Stomach smooth muscle (tissue), 2 donors: ENCODE measurements around the gene IGF1R.

Source experiments
- H3K27ac ChIP-seq: one replicate; pipeline ENCODE4 v1.7.0; 2013; ENCODE audit warnings: mild to moderate bottlenecking, low read length, inconsistent platforms
- H3K27me3 ChIP-seq, 2 donors: one replicate each; pipeline ENCODE4 v1.7.0; 2013; ENCODE audit warnings: low read length in 2 of 2; ENCODE audit not compliant: insufficient read depth in 2 of 2, control insufficient read depth in 1 of 2
- H3K36me3 ChIP-seq, 2 donors: one replicate each; pipeline ENCODE4 v1.7.0; 2013; ENCODE audit warnings: low read length in 2 of 2; ENCODE audit not compliant: control insufficient read depth in 2 of 2, insufficient read depth in 2 of 2
- H3K4me1 ChIP-seq: one replicate; pipeline ENCODE4 v1.7.0; 2013; ENCODE audit warnings: low read length; ENCODE audit not compliant: control insufficient read depth, insufficient read depth
- H3K4me3 ChIP-seq, 2 donors: one replicate each; pipeline ENCODE4 v1.7.0; 2013; ENCODE audit warnings: low read length in 2 of 2
- H3K9ac ChIP-seq, 2 donors: one replicate each; pipeline ENCODE4 v1.7.0; 2013; ENCODE audit warnings: low read length in 2 of 2, mild to moderate bottlenecking in 1 of 2
- H3K9me3 ChIP-seq, 2 donors: one replicate each; pipeline ENCODE4 v1.7.0; 2013; ENCODE audit warnings: low read length in 2 of 2; ENCODE audit not compliant: control insufficient read depth in 2 of 2
- donor health status: healthy.
- donor health status: Pancreatic carcinoma.

IGF1R gene

DNA sequence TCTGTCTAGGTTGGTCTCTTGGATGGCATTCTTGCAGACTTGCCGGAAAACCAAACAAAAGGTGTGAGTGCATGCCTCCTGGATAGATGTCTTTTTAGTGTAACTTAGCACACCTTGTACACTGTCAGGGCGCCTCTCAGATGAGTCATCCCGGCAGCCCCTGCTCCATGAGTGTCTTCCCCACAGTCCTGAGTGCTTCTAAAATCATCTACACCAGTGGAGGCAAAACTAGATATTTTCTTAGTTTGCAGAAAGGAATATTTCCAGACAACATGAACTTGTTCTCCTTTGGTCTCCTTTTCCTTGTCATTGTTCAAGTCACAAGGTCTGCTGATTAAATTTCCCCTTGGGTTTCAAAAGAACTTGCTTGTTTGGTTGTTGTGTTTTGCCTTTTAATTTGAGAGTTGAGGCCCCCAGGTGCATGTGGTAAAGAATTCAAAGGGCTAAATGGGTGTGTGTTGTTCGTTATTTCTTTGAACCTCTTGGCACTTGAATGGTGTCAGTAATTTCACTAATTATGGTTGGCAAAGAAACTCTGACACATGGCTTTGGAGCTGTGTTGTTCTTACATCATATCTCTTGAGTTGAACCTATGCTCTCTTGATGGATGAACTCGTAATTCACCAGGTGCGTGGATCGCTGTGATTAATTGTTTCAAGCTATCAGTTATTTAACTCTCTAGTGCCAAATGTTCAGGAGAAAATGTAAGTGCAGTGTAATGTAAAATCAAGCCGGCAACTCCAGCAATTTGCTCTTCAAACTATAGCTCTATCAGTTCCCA lies 98.2 kb downstream of the IGF1R start:
- Histone ChIP-seq H3K36me3 (no peaks in the 10 kb centered on the region), H3K27me3 (no peaks in the 10 kb centered on the region), H3K4me3 (no peak overlapping the region), H3K9ac (no peak overlapping the region), H3K9me3 (no peaks in the 10 kb centered on the region), H3K4me1 (peaks cover 5% of the 10 kb centered on the region), H3K27ac (no peak overlapping the region)

DNA sequence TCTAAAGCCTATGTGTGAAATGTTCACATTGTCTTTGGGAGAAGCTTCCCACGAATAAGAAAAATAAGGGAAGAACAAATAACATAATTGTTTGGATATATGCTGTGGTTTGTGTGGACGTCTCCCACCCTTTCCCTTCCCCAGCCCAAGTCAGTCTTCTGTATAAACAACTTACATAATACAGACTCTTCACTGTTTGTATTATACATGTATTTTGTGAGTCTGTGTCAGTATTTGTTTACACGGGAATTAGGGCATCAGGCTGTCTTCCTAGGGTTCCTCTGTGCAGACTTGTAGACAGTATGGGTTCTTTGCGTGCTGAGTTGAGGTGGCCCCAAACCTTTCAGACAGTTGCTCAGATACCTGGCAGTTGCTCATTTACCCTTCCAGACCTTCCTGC lies 103.4 kb downstream of the IGF1R start:
- Histone ChIP-seq H3K36me3 (no peaks in the 10 kb centered on the region), H3K27ac (no peak overlapping the region), H3K9me3 (no peaks in the 10 kb centered on the region), H3K4me3 (no peak overlapping the region), H3K27me3 (no peaks in the 10 kb centered on the region), H3K4me1 (peaks cover 15% of the 10 kb centered on the region), H3K9ac (no peak overlapping the region)

DNA sequence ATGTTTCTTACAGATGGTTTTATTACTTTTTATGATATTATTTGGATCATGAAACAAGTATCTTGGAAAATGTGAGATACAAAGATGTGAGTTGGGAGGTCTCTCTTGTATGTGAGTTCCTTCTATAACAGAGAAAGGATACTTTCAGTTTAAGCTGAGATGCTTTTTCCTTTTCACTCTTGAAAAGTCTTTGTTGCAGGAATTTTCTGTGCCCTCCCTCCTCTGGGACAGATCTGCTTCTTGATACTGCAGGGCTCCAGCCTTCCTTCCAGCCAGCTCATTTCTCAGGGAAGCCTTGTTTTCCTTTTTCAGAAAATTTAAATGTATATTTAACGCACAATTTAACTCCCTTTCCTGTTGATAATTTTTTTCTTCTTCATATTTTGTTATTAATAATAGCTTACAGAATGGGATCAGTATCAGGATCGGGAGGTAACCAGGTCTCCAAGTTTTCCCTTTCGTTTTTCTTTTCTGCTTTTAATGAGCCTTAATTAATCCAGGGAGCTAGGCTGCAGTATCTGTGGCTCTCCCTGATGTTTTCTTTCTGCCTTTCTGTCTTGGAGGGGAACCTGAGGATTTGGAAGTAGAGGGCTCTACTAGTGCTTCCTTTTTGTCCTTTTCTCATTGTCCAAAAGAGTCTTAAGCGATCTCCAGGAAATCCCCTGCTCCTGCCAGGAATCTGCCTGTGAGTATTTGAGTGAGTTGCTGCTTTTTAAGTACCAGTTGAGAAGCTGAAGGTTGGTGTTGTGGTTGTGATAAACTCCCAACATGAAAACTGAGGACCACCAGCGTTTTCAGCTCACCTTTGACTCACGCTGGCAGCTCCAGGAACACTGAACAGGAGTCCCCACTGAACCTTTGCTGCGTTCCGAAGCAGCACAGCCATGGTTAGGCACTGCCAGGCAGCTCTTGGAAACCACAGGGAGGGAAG lies 105.7 kb downstream of the IGF1R start:
- H3K36me3 ChIP-seq: no peaks in the 10 kb centered on the region
- H3K4me1 ChIP-seq: peaks cover 17% of the 10 kb centered on the region
- H3K9me3 ChIP-seq: no peaks in the 10 kb centered on the region
- peak overlapping the region; percentile 51 to 70 for H3K4me3 ChIP-seq
- peak overlapping the region; percentile 11 for H3K27ac ChIP-seq
- H3K27me3 ChIP-seq: no peaks in the 10 kb centered on the region
- peak overlapping the region; percentile 42 to 43 for H3K9ac ChIP-seq

DNA sequence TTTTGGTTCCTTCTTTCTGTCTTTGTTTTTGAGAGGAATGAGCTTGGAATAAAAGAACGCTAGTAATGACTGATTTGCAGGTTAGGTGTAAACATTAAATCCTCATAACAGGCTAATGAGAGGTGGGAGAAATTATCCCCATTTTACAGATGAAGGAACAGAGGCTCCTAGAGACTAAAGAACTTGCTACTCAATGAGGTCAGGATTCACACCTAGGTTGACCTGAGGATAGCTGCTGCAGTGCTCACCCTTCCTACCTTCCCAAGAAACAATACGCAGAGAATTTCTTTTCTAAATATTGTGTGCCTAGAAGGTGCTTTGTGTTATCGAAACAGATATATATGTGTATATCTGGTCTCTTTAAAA lies 106.3 kb downstream of the IGF1R start:
- Histone ChIP-seq H3K4me1 (peaks cover 17% of the 10 kb centered on the region), H3K27me3 (no peaks in the 10 kb centered on the region), H3K4me3 (peak overlapping the region; percentile 51 to 70), H3K9me3 (no peaks in the 10 kb centered on the region), H3K36me3 (no peaks in the 10 kb centered on the region), H3K9ac (peak overlapping the region in 1 of 2 donors; percentile 42), H3K27ac (peak overlapping the region; percentile 11)

DNA sequence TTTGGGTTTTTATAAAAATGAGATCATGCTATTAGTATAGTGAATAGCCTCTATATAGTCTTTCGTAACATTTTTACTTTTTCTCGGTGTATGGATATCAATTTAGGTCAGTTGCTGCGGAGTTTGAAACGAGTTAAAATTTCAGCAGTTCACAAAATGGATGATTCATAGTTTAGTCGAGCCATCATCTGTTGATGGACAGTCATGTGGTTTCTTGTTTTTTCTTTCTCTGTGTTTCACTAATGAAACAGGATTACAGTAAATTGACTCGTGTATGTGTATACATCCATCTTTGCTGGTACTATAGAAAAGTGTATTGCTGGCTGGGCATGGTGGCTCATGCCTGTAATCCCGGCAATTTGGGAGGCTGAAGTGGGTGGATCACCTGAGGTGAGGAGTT lies 106.8 kb downstream of the IGF1R start:
- H3K27me3 ChIP-seq: no peaks in the 10 kb centered on the region
- no peak overlapping the region for H3K4me3 ChIP-seq
- H3K36me3 ChIP-seq: no peaks in the 10 kb centered on the region
- H3K4me1 ChIP-seq: peaks cover 17% of the 10 kb centered on the region
- no peaks in the 10 kb centered on the region for H3K9me3 ChIP-seq
- no peak overlapping the region for H3K27ac ChIP-seq
- H3K9ac ChIP-seq: no peak overlapping the region

DNA sequence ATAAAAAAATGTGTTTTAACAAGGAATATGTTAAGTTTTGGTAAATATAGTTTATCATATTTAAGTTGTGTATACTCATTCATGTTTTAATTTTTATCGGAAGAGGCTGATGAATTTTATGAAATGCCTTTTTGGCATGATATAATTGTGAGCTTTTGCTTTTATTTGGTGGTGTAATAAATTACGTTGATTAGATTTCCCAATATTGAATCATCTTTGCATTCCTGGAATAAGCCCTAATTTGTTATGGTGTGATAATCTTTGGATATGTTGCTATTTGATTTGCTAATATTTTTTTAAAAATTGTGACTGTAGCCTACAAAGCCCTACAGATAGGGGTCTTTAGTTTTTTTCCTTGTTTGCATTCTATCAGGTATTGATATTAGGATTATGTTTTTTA lies 107.4 kb downstream of the IGF1R start:
- no peak overlapping the region for H3K4me3 ChIP-seq
- H3K27ac ChIP-seq: no peak overlapping the region
- H3K9ac ChIP-seq: no peak overlapping the region
- peaks cover 20% of the 10 kb centered on the region for H3K4me1 ChIP-seq
- H3K36me3 ChIP-seq: no peaks in the 10 kb centered on the region
- no peaks in the 10 kb centered on the region for H3K27me3 ChIP-seq
- H3K9me3 ChIP-seq: no peaks in the 10 kb centered on the region

DNA sequence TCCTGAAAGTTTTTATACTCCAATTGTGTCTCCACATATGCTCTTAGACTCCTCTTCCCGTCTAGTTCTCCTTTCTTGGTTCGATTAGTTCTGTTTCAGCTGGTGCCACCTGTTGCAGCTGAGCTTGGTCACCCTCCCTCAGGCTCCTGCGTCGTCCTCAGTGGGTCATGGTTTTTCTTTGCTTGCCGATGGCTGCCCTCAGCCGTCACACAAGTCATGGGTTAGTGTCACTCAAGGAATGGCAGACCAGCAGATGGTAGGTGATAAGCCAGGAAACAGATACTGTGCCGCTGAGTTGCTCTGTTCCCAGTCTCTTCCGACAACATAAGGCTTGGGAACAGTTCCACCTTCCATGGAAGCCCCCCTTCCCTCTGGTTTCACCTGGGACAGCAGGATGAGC lies 109.9 kb downstream of the IGF1R start:
- Histone ChIP-seq H3K27ac (no peak overlapping the region), H3K4me1 (peaks cover 27% of the 10 kb centered on the region), H3K9me3 (no peaks in the 10 kb centered on the region), H3K9ac (no peak overlapping the region), H3K4me3 (no peak overlapping the region), H3K36me3 (no peaks in the 10 kb centered on the region), H3K27me3 (no peaks in the 10 kb centered on the region)

DNA sequence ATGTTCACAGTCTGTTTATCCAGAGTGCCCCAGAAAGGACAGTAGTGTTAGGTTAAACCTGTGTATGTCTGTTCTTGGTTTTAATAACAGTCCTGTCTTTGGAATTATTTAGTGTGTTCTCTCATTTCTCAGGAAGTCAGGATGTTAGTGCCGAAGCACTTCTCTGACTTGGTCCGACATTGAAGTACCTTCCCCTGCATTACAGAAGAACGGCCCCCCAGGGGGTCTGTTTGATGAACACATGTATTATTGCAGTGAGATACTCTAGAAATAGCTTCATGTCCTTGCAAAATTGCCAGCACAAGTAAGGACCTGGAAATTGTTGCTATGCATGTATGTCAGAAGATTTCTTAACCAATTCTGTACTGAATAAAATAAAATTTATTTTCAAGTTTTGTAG lies 110.9 kb downstream of the IGF1R start:
- H3K9me3 ChIP-seq: no peaks in the 10 kb centered on the region
- H3K27ac ChIP-seq: no peak overlapping the region
- no peaks in the 10 kb centered on the region for H3K27me3 ChIP-seq
- no peak overlapping the region for H3K9ac ChIP-seq
- H3K4me3 ChIP-seq: no peak overlapping the region
- H3K36me3 ChIP-seq: no peaks in the 10 kb centered on the region
- H3K4me1 ChIP-seq: peaks cover 26% of the 10 kb centered on the region

DNA sequence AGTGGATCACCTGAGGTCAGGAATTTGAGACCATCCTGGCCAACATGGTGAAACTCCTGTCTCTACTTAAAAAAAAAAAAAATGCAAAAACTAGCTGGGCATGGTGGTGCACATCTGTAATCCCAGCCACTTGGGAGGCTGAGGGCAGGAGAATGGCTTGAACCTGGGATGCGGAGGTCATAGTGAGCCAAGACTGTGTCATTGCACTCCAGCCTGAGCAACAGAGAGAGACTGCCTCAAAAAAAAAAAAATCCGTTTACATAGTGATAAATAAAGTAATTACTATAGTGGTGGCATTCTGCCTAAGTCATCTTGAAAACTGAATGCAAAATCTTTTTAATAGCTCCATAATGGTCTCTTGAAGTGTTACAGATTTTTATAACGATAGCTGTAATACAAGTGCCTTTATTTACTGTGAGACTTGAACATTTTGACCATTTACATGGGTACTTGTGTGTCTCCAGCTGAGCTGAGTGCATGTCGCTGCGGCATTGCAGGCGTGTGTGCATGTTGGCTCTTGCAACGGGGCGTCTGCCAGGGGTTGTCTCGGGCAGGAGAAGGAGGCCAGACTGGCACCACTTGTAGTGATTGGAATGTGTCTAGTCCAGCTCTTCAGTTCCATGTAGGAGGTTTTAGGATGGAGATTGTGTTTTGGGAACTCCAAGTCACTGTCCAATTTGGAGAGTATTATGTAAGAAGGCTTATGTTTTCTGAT lies 111.9 kb downstream of the IGF1R start:
- peaks cover 22% of the 10 kb centered on the region for H3K4me1 ChIP-seq

DNA sequence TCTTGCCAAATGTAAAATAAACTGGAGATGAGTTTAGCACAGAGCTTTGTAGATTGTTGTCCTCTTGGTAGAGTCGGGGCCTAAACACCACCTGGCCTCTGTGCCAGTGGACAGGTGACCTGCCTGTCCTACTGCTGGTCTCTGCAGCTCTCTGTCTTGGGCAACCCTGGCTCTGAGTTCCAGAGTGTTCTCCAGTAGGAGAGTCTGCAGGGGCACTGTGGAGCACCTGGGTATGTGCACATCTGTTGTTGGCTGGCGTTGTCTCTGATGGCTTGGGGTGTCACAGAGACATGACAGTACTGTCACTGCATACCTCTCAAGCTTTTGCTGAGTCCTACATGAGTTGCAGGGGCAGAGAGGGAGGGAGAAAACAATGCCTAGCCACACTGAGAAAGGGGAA lies 112.6 kb downstream of the IGF1R start:
- Histone ChIP-seq H3K27me3 (no peaks in the 10 kb centered on the region), H3K9me3 (no peaks in the 10 kb centered on the region), H3K36me3 (no peaks in the 10 kb centered on the region), H3K4me1 (peaks cover 22% of the 10 kb centered on the region), H3K9ac (no peak overlapping the region), H3K27ac (no peak overlapping the region), H3K4me3 (no peak overlapping the region)

More for the DNA sequence above, 111.9 kb downstream of the IGF1R start:
- Histone ChIP-seq H3K9ac (no peak overlapping the region), H3K36me3 (no peaks in the 10 kb centered on the region), H3K9me3 (no peaks in the 10 kb centered on the region), H3K27ac (no peak overlapping the region), H3K4me3 (peak overlapping the region in 1 of 2 donors; percentile 18), H3K27me3 (no peaks in the 10 kb centered on the region)
